Osteoblast (primary cell): Measurements from ENCODE around the gene TCP11L2. TPM values are rescaled to one million over a fixed set of nuclear protein-coding genes. Genes with fewer than 3 reads are reported as not detected.

Source experiments
- DNase-seq: peaks from one replicate; pipeline ENCODE4 v3.0.0; 2011; ENCODE audit warnings: low spot score, mixed read lengths; ENCODE audit not compliant: insufficient read length; ENCODE audit errors: missing footprints
- H2AFZ ChIP-seq: 2 replicates; pipeline ENCODE4 v1.6.0; 2011; ENCODE audit warnings: mild to moderate bottlenecking, low read length
- H3K27ac ChIP-seq: 2 replicates; pipeline ENCODE4 v1.5.1; 2011; ENCODE audit warnings: mild to moderate bottlenecking, low read depth, low read length, moderate library complexity
- H3K27me3 ChIP-seq: 2 replicates; pipeline ENCODE4 v1.6.0; 2012; ENCODE audit warnings: mild to moderate bottlenecking, control low read depth, inconsistent platforms, low read length, moderate library complexity; ENCODE audit not compliant: insufficient read depth
- H3K36me3 ChIP-seq: 2 replicates; pipeline ENCODE4 v1.5.1; 2011; ENCODE audit warnings: mild to moderate bottlenecking, low read length, control low read depth, moderate library complexity; ENCODE audit not compliant: insufficient read depth
- H3K4me1 ChIP-seq: 2 replicates; pipeline ENCODE4 v1.5.1; 2011; ENCODE audit warnings: mild to moderate bottlenecking, low read length, control low read depth, moderate library complexity; ENCODE audit not compliant: insufficient read depth
- H3K4me2 ChIP-seq: 2 replicates; pipeline ENCODE4 v1.6.0; 2011; ENCODE audit warnings: mild to moderate bottlenecking, low read length; ENCODE audit not compliant: insufficient read depth
- H3K4me3 ChIP-seq: fragments of 200-600 bp; sonication (generic); 3 replicates; pipeline ENCODE4 v1.5.1; 2012; ENCODE audit warnings: mild to moderate bottlenecking, low read length, inconsistent platforms; ENCODE audit not compliant: insufficient read depth
- H3K79me2 ChIP-seq: 2 replicates; pipeline ENCODE4 v1.6.0; 2012; ENCODE audit warnings: mild to moderate bottlenecking, low read length, control low read depth, inconsistent platforms; ENCODE audit not compliant: insufficient read depth
- H3K9me3 ChIP-seq: 2 replicates; pipeline ENCODE4 v1.5.1; 2011; ENCODE audit warnings: low read depth, low read length, control low read depth
- H4K20me1 ChIP-seq: 2 replicates; pipeline ENCODE4 v1.6.0; 2012; ENCODE audit warnings: mild to moderate bottlenecking, low read length, control low read depth; ENCODE audit not compliant: insufficient read depth
- total RNA-seq: library from RNA; depleted of rRNA; stranded (reverse); fragments of >200 nt; gene quantifications from 2 replicates; pipeline ENCODE4 v1.2.3, GENCODE V29; 2012
- TF ChIP-seq, protein P1 (sequence below): IDR thresholded peaks from 2 replicates; pipeline ENCODE4 v1.5.1; 2011; ENCODE audit warnings: mild to moderate bottlenecking, low read depth, low read length, moderate library complexity; ENCODE audit errors: extremely low read depth

Gene TCP11L2
- total RNA-seq, 1 donor, result 109 TPM

DNA sequence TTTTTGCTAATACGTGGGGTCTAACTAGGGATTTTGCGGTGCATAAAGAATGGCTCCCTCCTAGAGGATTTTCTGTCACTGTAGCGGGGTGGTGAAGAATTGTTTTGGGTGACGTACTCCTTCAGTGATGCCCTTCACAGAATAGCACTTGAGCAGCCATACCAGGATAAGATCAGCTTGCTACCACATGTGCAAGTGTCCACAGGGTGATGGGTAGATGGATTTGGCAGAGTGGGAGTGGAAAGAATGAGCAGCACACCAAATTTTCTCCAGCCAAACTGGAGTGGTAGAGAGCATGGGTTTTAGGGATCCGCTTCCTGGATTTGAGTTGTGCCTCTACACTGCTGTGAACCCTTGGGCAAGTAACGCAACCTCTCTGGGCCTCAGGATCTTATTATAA, 2.3 kb downstream of the TCP11L2 start:
- Histone ChIP-seq H3K4me2 (no peak overlapping the region), H3K4me1 (peaks cover 20% of the 10 kb centered on the region), H3K27ac (no peak overlapping the region), H3K36me3 (no peaks in the 10 kb centered on the region), H4K20me1 (no peaks in the 10 kb centered on the region), H3K9me3 (no peaks in the 10 kb centered on the region), H3K27me3 (no peaks in the 10 kb centered on the region), H3K79me2 (peaks cover 7% of the 10 kb centered on the region), H2AFZ (no peak overlapping the region), H3K4me3 (no peak overlapping the region)
- DNase-seq, result no peak
- TF ChIP-seq, protein P1, sequence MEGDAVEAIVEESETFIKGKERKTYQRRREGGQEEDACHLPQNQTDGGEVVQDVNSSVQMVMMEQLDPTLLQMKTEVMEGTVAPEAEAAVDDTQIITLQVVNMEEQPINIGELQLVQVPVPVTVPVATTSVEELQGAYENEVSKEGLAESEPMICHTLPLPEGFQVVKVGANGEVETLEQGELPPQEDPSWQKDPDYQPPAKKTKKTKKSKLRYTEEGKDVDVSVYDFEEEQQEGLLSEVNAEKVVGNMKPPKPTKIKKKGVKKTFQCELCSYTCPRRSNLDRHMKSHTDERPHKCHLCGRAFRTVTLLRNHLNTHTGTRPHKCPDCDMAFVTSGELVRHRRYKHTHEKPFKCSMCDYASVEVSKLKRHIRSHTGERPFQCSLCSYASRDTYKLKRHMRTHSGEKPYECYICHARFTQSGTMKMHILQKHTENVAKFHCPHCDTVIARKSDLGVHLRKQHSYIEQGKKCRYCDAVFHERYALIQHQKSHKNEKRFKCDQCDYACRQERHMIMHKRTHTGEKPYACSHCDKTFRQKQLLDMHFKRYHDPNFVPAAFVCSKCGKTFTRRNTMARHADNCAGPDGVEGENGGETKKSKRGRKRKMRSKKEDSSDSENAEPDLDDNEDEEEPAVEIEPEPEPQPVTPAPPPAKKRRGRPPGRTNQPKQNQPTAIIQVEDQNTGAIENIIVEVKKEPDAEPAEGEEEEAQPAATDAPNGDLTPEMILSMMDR, result no peak

DNA sequence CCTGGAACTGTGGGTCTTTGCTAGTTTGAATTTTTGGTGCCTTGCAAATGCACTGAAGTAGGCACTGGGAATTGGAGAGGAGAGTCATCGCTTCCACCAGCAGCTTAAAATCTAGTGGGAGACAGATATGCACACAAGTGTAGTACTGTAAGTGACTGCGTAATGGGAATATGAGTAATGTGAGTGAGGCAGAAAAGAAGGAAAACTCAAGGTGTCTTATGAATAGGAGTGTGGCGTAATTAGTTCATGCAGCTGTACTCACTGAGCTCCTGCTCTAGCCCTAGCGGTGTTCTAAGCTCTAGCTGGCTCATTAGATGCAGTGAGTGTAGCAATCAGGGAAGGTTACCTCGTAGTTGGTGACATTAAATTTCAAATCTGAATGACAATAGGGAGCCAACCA, 2.8 kb downstream of the TCP11L2 start:
- DNase-seq, result no peak
- H3K9me3 ChIP-seq, result no peaks in the 10 kb centered on the region
- peaks cover 26% of the 10 kb centered on the region for H3K4me1 ChIP-seq
- no peak overlapping the region for H2AFZ ChIP-seq
- no peak overlapping the region for H3K27ac ChIP-seq
- H3K4me2 ChIP-seq, result no peak overlapping the region
- no peaks in the 10 kb centered on the region for H3K27me3 ChIP-seq
- no peaks in the 10 kb centered on the region for H4K20me1 ChIP-seq
- H3K79me2 ChIP-seq, result peaks cover 7% of the 10 kb centered on the region
- TF ChIP-seq, protein P1, result no peak
- no peaks in the 10 kb centered on the region for H3K36me3 ChIP-seq
- H3K4me3 ChIP-seq, result no peak overlapping the region

DNA sequence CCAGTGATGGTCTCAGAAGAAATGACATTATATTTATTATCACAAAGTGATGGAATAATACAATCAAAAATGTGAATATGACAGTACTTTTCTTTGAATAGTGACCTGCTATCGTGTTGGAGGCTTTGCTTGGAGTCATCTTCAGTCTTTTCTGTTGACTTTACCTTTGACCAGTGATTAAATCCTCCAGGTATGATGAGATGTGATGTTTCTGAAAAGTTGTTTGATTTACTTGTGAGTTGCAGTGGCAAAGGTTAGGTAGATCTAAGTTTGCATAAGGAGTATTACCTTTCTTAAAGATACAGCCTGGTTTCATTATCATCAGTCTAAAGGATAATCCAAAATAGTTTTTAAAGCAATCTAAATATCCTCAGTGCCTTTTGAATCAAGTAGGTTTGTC, 4.6 kb downstream of the TCP11L2 start:
- Histone ChIP-seq H2AFZ (no peak overlapping the region), H3K4me1 (peaks cover 12% of the 10 kb centered on the region), H3K79me2 (peaks cover 7% of the 10 kb centered on the region), H3K4me2 (no peak overlapping the region), H3K36me3 (no peaks in the 10 kb centered on the region), H3K27me3 (no peaks in the 10 kb centered on the region), H3K4me3 (no peak overlapping the region), H4K20me1 (no peaks in the 10 kb centered on the region), H3K9me3 (no peaks in the 10 kb centered on the region), H3K27ac (no peak overlapping the region)
- DNase-seq, result no peak
- TF ChIP-seq, protein P1, result no peak

DNA sequence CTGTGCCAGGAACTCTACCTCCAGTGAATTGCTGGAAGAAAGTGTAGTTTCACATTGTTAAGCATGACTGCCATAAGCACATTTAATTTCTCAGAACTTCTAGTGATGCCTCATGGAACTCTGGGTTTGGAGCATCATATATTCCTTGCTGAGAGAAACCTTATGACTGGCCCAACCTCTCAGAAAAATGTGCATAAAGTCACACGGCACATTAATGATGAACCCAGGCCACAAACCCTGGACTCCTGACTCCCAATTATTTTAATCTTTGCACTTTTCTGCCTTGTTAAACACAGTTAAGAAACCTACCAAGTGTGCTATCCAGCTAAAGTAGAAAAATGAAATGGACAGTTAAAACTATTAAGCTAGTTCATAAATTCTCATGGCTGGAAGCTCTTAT, 5.6 kb downstream of the TCP11L2 start:
- H3K9me3 ChIP-seq, result no peaks in the 10 kb centered on the region
- no peak overlapping the region for H3K4me3 ChIP-seq
- no peaks in the 10 kb centered on the region for H3K27me3 ChIP-seq
- H3K4me2 ChIP-seq, result no peak overlapping the region
- DNase-seq, result no peak
- H3K27ac ChIP-seq, result no peak overlapping the region
- H3K36me3 ChIP-seq, result no peaks in the 10 kb centered on the region
- TF ChIP-seq, protein P1, result no peak
- H3K4me1 ChIP-seq, result peaks cover 12% of the 10 kb centered on the region
- no peak overlapping the region for H2AFZ ChIP-seq
- H3K79me2 ChIP-seq, result peaks cover 7% of the 10 kb centered on the region
- no peaks in the 10 kb centered on the region for H4K20me1 ChIP-seq
